Epithelial cell of proximal tubule (primary cell): ENCODE measurements around the gene SIRPB1. TPM values are rescaled to one million over a fixed set of nuclear protein-coding genes. Genes with fewer than 3 reads are reported as not detected.
"Not testable (repeated sequence)": the region's sequence is repeated elsewhere in the genome, so short reads cannot be mapped to it uniquely, and the experiment has no call there.

Source experiments
- DNase-seq: peaks from one replicate; pipeline ENCODE4 v3.0.0-alpha.2; 2011; ENCODE audit warnings: low read depth
- H3K4me3 ChIP-seq: 2 replicates; pipeline ENCODE4 v1.5.1; 2011; ENCODE audit warnings: low read depth, mild to moderate bottlenecking, low read length
- CTCF ChIP-seq: conservative IDR thresholded peaks from 2 replicates; pipeline ENCODE4 v1.5.1; 2012; ENCODE audit warnings: low read depth, mild to moderate bottlenecking, low read length
- total RNA-seq: library from RNA; depleted of rRNA; stranded (reverse); fragments of >200 nt; gene quantifications from 2 replicates; pipeline ENCODE4 v1.2.3, GENCODE V29; 2015

Gene SIRPB1
- total RNA-seq, 1 donor from 2014 or later: 0.46 TPM

- no peak for DNase-seq
- TF ChIP-seq CTCF: no peak
- H3K4me3 ChIP-seq: no peak overlapping the region
Observed at GRCh38 chr20:1595333-1595732, 24.5 kb downstream of the SIRPB1 start.

- no peak for TF ChIP-seq CTCF
- no peak overlapping the region for H3K4me3 ChIP-seq
- DNase-seq: no peak
Observed at GRCh38 chr20:1588533-1589460, 31.0 kb downstream of the SIRPB1 start.

GRCh38 chr20:1587781-1588532 lies 31.9 kb downstream of the SIRPB1 start:
- no peak for TF ChIP-seq CTCF
- no peak overlapping the region for H3K4me3 ChIP-seq
- no peak for DNase-seq

- no peak for DNase-seq
Observed at GRCh38 chr20:1579488-1579887, 40.3 kb downstream of the SIRPB1 start.

GRCh38 chr20:1577906-1578305 lies 41.9 kb downstream of the SIRPB1 start:
- no peak for DNase-seq
- no peak for TF ChIP-seq CTCF

More at GRCh38 chr20:1579488-1579887, 40.3 kb downstream of the SIRPB1 start:
- TF ChIP-seq CTCF: no peak
- no peak overlapping the region for H3K4me3 ChIP-seq

GRCh38 chr20:1577313-1577712 lies 42.5 kb downstream of the SIRPB1 start:
- not testable (repeated sequence) for H3K4me3 ChIP-seq, DNase-seq

More at GRCh38 chr20:1577906-1578305, 41.9 kb downstream of the SIRPB1 start:
- no peak overlapping the region for H3K4me3 ChIP-seq

GRCh38 chr20:1576641-1577040 lies 43.2 kb downstream of the SIRPB1 start:
- no peak for TF ChIP-seq CTCF
- H3K4me3 ChIP-seq: no peak overlapping the region
- no peak for DNase-seq

- H3K4me3 ChIP-seq, DNase-seq: not testable (repeated sequence)
Observed at GRCh38 chr20:1576003-1576402, 43.8 kb downstream of the SIRPB1 start.

- H3K4me3 ChIP-seq, DNase-seq: not testable (repeated sequence)
Observed at GRCh38 chr20:1571583-1571982, 48.2 kb downstream of the SIRPB1 start.
